Measurements from ENCODE around the gene LRRC15.

Gene LRRC15

GRCh38 chr3:194401346-194401745, 31.8 kb upstream of the LRRC15 start:
- TF ChIP-seq EZH2phosphoT487 (conservative IDR thresholded peaks at IDR 0.05; ENCODE audit: low read length) = no peak
- H3K4me3 ChIP-seq (ENCODE audit: insufficient read depth, low read length, poor library complexity, severe bottlenecking) = no peak overlapping the region
- peaks cover 7% of the 10 kb centered on the region; the same call in 1 of the 2 replicates for H3K36me3 ChIP-seq (ENCODE audit: low read length)
- H3K4me2 ChIP-seq (ENCODE audit: low read depth, low read length, poor library complexity, severe bottlenecking) = no peak overlapping the region
- no peaks in the 10 kb centered on the region for H4K20me1 ChIP-seq (ENCODE audit: low read depth, low read length)
- no peak overlapping the region for H3K9ac ChIP-seq (ENCODE audit: low read length)
- no peak overlapping the region for H2AFZ ChIP-seq (ENCODE audit: low read depth, low read length, severe bottlenecking)
- H3K79me2 ChIP-seq (ENCODE audit: insufficient read depth, low read length) = no peaks in the 10 kb centered on the region
- no peaks in the 10 kb centered on the region for H3K9me2 ChIP-seq (replicated peaks; ENCODE audit: insufficient read depth, low read length)
- H3K9me3 ChIP-seq (ENCODE audit: insufficient read depth, low read length) = no peaks in the 10 kb centered on the region
- no peaks in the 10 kb centered on the region for H3K27me3 ChIP-seq (ENCODE audit: low read length)
- H3K27ac ChIP-seq (ENCODE audit: low read depth, low read length) = no peak overlapping the region
- peaks cover 18% of the 10 kb centered on the region for H3F3A ChIP-seq (ENCODE audit: insufficient read depth)

GRCh38 chr3:194399874-194400411, 30.4 kb upstream of the LRRC15 start:
- Histone ChIP-seq H2AFZ (ENCODE audit: low read depth, low read length, severe bottlenecking) (no peak overlapping the region), H3K4me2 (ENCODE audit: low read depth, low read length, poor library complexity, severe bottlenecking) (no peak overlapping the region), H3K27ac (ENCODE audit: low read depth, low read length) (no peak overlapping the region)

GRCh38 chr3:194399166-194399565, 29.6 kb upstream of the LRRC15 start, which contains the start of gene GP5:
TSS of gene GP5 (minus strand) at chr3:194399266. CDS start at chr3:194398282, 984 bp downstream.
- Histone ChIP-seq H3K4me2 (ENCODE audit: low read depth, low read length, poor library complexity, severe bottlenecking) (no peak within 1 kb of the TSS), H4K20me1 (ENCODE audit: low read depth, low read length) (no peaks in the 10 kb centered on the region), H3K4me3 (ENCODE audit: insufficient read depth, low read length, poor library complexity, severe bottlenecking) (no peak within 1 kb of the TSS), H3K9me2 (replicated peaks; ENCODE audit: insufficient read depth, low read length) (no peaks in the 10 kb centered on the region), H2AFZ (ENCODE audit: low read depth, low read length, severe bottlenecking) (no peak within 1 kb of the TSS), H3K9me3 (ENCODE audit: insufficient read depth, low read length) (no peaks in the 10 kb centered on the region), H3K27ac (ENCODE audit: low read depth, low read length) (no peak within 1 kb of the TSS), H3F3A (ENCODE audit: insufficient read depth) (peaks cover 7% of the 10 kb centered on the region; the same call in 1 of the 2 replicates), H3K36me3 (ENCODE audit: low read length) (peaks cover 5% of the 10 kb centered on the region; the same call in 1 of the 2 replicates), H3K27me3 (ENCODE audit: low read length) (no peaks in the 10 kb centered on the region), H3K9ac (ENCODE audit: low read length) (no peak within 1 kb of the TSS), H3K79me2 (ENCODE audit: insufficient read depth, low read length) (no peaks in the 10 kb centered on the region)
- no peak for TF ChIP-seq CTCF (IDR thresholded peaks at IDR 0.05; ENCODE audit: insufficient read depth, low read length, poor library complexity, severe bottlenecking)
- TF ChIP-seq EZH2phosphoT487 (conservative IDR thresholded peaks at IDR 0.05; ENCODE audit: low read length) = no peak

More at GRCh38 chr3:194399874-194400411, 30.4 kb upstream of the LRRC15 start:
- Histone ChIP-seq H3K9ac (ENCODE audit: low read length) (no peak overlapping the region), H3K79me2 (ENCODE audit: insufficient read depth, low read length) (no peaks in the 10 kb centered on the region), H3K9me3 (ENCODE audit: insufficient read depth, low read length) (no peaks in the 10 kb centered on the region), H3K27me3 (ENCODE audit: low read length) (no peaks in the 10 kb centered on the region), H3K36me3 (ENCODE audit: low read length) (peaks cover 7% of the 10 kb centered on the region; the same call in 1 of the 2 replicates), H3K4me3 (ENCODE audit: insufficient read depth, low read length, poor library complexity, severe bottlenecking) (no peak overlapping the region), H4K20me1 (ENCODE audit: low read depth, low read length) (no peaks in the 10 kb centered on the region), H3F3A (ENCODE audit: insufficient read depth) (peaks cover 8% of the 10 kb centered on the region; the same call in 1 of the 2 replicates), H3K9me2 (replicated peaks; ENCODE audit: insufficient read depth, low read length) (no peaks in the 10 kb centered on the region)
- TF ChIP-seq CTCF (IDR thresholded peaks at IDR 0.05; ENCODE audit: insufficient read depth, low read length, poor library complexity, severe bottlenecking) = no peak
- TF ChIP-seq EZH2phosphoT487 (conservative IDR thresholded peaks at IDR 0.05; ENCODE audit: low read length) = no peak

- Histone ChIP-seq H3K4me3 (ENCODE audit: insufficient read depth, low read length, poor library complexity, severe bottlenecking) (no peak overlapping the region), H3K27ac (ENCODE audit: low read depth, low read length) (no peak overlapping the region), H3K4me2 (ENCODE audit: low read depth, low read length, poor library complexity, severe bottlenecking) (no peak overlapping the region), H3K27me3 (ENCODE audit: low read length) (no peaks in the 10 kb centered on the region), H3K9me3 (ENCODE audit: insufficient read depth, low read length) (no peaks in the 10 kb centered on the region), H3K9me2 (replicated peaks; ENCODE audit: insufficient read depth, low read length) (no peaks in the 10 kb centered on the region), H3K79me2 (ENCODE audit: insufficient read depth, low read length) (no peaks in the 10 kb centered on the region), H3F3A (ENCODE audit: insufficient read depth) (0 out of 2 replicates have a peak, but pooled peaks cover under 1% of the 10 kb centered on the region), H3K36me3 (ENCODE audit: low read length) (no peaks in the 10 kb centered on the region), H2AFZ (ENCODE audit: low read depth, low read length, severe bottlenecking) (no peak overlapping the region), H3K9ac (ENCODE audit: low read length) (no peak overlapping the region), H4K20me1 (ENCODE audit: low read depth, low read length) (no peaks in the 10 kb centered on the region)
- no peak for TF ChIP-seq CTCF (IDR thresholded peaks at IDR 0.05; ENCODE audit: insufficient read depth, low read length, poor library complexity, severe bottlenecking)
- TF ChIP-seq EZH2phosphoT487 (conservative IDR thresholded peaks at IDR 0.05; ENCODE audit: low read length) = no peak
These were observed 28.3 kb upstream of the LRRC15 start for GRCh38 chr3:194397757-194398312.
